Naive thymus-derived CD4-positive, alpha-beta T cell (primary cell): ENCODE measurements around the gene SYNGR2. TPM values are rescaled to one million over a fixed set of nuclear protein-coding genes. Genes with fewer than 3 reads are reported as not detected.

Experiments
- ATAC-seq: fragments of 150-1000 bp; cut with Tn5 transposase; 2 replicates; pipeline ENCODE4 v1.10.0; 2021; ENCODE audit warnings: mild to moderate bottlenecking, moderate library complexity
- CTCF ChIA-PET: fragments of 350-600 bp; sonication (Branson Sonifier 250); formaldehyde crosslinking; loops from one replicate; lab custom pipeline; 2021; ENCODE audit warnings: antibody characterized with exemption; lab: Charles Lee
- POLR2A ChIA-PET: fragments of 350-600 bp; sonication (Branson Sonifier 250); formaldehyde crosslinking; loops from one replicate; lab custom pipeline; 2021; ENCODE audit warnings: antibody characterized with exemption, inconsistent platforms; lab: Charles Lee
- DNase-seq, 9 donors: peaks; one replicate each; pipeline versions ENCODE4 v3.0.0 to v3.0.0-alpha.2; 2020 to 2022; ENCODE audit warnings: mixed read lengths in 1 of 9
- H3K27ac ChIP-seq: one replicate; pipeline ENCODE4 v1.7.0; 2013; ENCODE audit warnings: mild to moderate bottlenecking, low read depth, low read length, moderate library complexity
- H3K27me3 ChIP-seq, 2 donors: one replicate each; pipeline ENCODE4 v1.7.0; 2013; ENCODE audit warnings: low read length in 2 of 2, mild to moderate bottlenecking in 2 of 2, moderate library complexity in 2 of 2; ENCODE audit not compliant: control insufficient read depth in 2 of 2, insufficient read depth in 2 of 2
- H3K36me3 ChIP-seq, 3 experiments: 1 replicate in 2 of 3; 2 replicates in 1 of 3; pipeline ENCODE4 v1.7.0; 2013; ENCODE audit warnings: low read length in 3 of 3, mild to moderate bottlenecking in 3 of 3, moderate library complexity in 1 of 3; ENCODE audit not compliant: insufficient read depth in 3 of 3, control insufficient read depth in 2 of 3
- H3K4me1 ChIP-seq, 2 donors: one replicate each; pipeline ENCODE4 v1.7.0; 2013; ENCODE audit warnings: low read length in 2 of 2, mild to moderate bottlenecking in 2 of 2, moderate library complexity in 1 of 2; ENCODE audit not compliant: control insufficient read depth in 2 of 2, insufficient read depth in 2 of 2
- H3K4me3 ChIP-seq: 2 replicates; pipeline ENCODE4 v1.7.0; 2013; ENCODE audit warnings: mild to moderate bottlenecking, low read length
- H3K9me3 ChIP-seq, 3 experiments: 1 replicate in 2 of 3; 2 replicates in 1 of 3; pipeline ENCODE4 v1.7.0; 2013; ENCODE audit warnings: low read length in 3 of 3; ENCODE audit not compliant: control insufficient read depth in 2 of 3
- H3K27ac Mint-ChIP-seq, 9 donors: one replicate each; pipeline ENCODE4 v1.8.0; 2020 to 2022; ENCODE audit warnings: mixed read lengths in 9 of 9, mild to moderate bottlenecking in 8 of 9, moderate library complexity in 5 of 9, inconsistent platforms in 2 of 9
- H3K27me3 Mint-ChIP-seq, 5 donors: one replicate each; pipeline ENCODE4 v1.8.0; 2021 to 2022; ENCODE audit warnings: mixed read lengths in 5 of 5, mild to moderate bottlenecking in 1 of 5
- H3K36me3 Mint-ChIP-seq, 5 donors: one replicate each; pipeline ENCODE4 v1.8.0; 2020 to 2022; ENCODE audit warnings: mixed read lengths in 5 of 5, mild to moderate bottlenecking in 3 of 5, inconsistent platforms in 1 of 5
- H3K4me1 Mint-ChIP-seq, 7 donors: one replicate each; pipeline ENCODE4 v1.8.0; 2020 to 2022; ENCODE audit warnings: mixed read lengths in 7 of 7, mild to moderate bottlenecking in 3 of 7, inconsistent platforms in 1 of 7
- H3K4me3 Mint-ChIP-seq, 10 donors: one replicate each; pipeline ENCODE4 v1.8.0; 2020 to 2022; ENCODE audit warnings: mild to moderate bottlenecking in 10 of 10, mixed read lengths in 10 of 10, moderate library complexity in 6 of 10, inconsistent platforms in 2 of 10
- H3K9me3 Mint-ChIP-seq, 11 donors: one replicate each; pipeline ENCODE4 v1.8.0; 2020 to 2022; ENCODE audit warnings: mixed read lengths in 11 of 11, mild to moderate bottlenecking in 4 of 11, inconsistent platforms in 1 of 11, moderate library complexity in 1 of 11
- intact Hi-C, 2 donors: fragments of 100-400 bp; cut with micrococcal nuclease; formaldehyde crosslinking; loops; one replicate each; pipeline ENCODE4 v1.15.1; 2023
- polyA plus RNA-seq, 2 donors: library from polyadenylated mRNA; unstranded; fragments of 300-500 nt; fragmentation: Illumina TruSeq; gene quantifications; one replicate each; pipeline ENCODE4 v1.2.3, GENCODE V29; 2021
- total RNA-seq, 6 experiments: library from RNA in 5 of 6; stranded (reverse) in 5 of 6; gene quantifications; 1 replicate in 5 of 6; 2 replicates in 1 of 6; pipeline ENCODE4 v1.2.3 and lab custom pipeline; 2021 to 2026

Gene SYNGR2
- total and polyA plus RNA-seq, 7 experiments from 2014 or later: 47.6 to 118 (median 84.4) TPM

- ATAC-seq: no peak
- Histone ChIP-seq H3K9me3 (no peaks in the 10 kb centered on the region), H3K27me3 (no peaks in the 10 kb centered on the region), H3K4me1 (peaks cover 24 to 60% of the 10 kb centered on the region in 2 donors), H3K27ac (peak overlapping the region; percentile 34), H3K36me3 (peaks cover under 1 to 43% (median 4%) of the 10 kb centered on the region in 3 experiments), H3K4me3 (no peak overlapping the region)
- peak overlapping the region in 2 of 10 donors; percentile 18 to 30 for H3K4me3 Mint-ChIP-seq
- peak overlapping the region in 4 of 9 donors; percentile 48 to 73 (median 66) for H3K27ac Mint-ChIP-seq
- peaks cover 46 to 69% (median 63%) of the 10 kb centered on the region in 7 donors for H3K4me1 Mint-ChIP-seq
- H3K36me3 Mint-ChIP-seq: peaks cover 0 to 22% (median 4%) of the 10 kb centered on the region in 5 donors
- intact Hi-C loops: loop anchor here in 1 of 2 donors (10.0 kb wide), 1 partner anchor 73 kb away; the partner anchor contains the start of gene BIRC5
- ChIA-PET CTCF (interaction anchor here (1.6 kb wide), 1 partner anchor 28 kb away, joined by 4 read pairs; no protein-coding TSS in a partner anchor), POLR2A (interaction anchor here (0.9 to 27.3 kb wide), 7 partner anchors 1 to 35 kb away, joined by 3 to 898 read pairs (median 5); partner anchors contain the start of genes C17orf99, TMC6 and TMC8)
- DNase-seq: no peak
- H3K27me3 Mint-ChIP-seq: no peaks in the 10 kb centered on the region
- H3K9me3 Mint-ChIP-seq: peaks cover 0 to 3% (median 0%) of the 10 kb centered on the region in 11 donors
These were observed 26.8 kb upstream of the SYNGR2 start for GRCh38 chr17:78141437-78142118.

GRCh38 chr17:78142119-78142861 lies 26.1 kb upstream of the SYNGR2 start:
- Mint-ChIP-seq H3K4me1 (peaks cover 41 to 63% (median 56%) of the 10 kb centered on the region in 7 donors), H3K27me3 (no peaks in the 10 kb centered on the region), H3K36me3 (peaks cover 0 to 17% (median 4%) of the 10 kb centered on the region in 5 donors), H3K4me3 (peak overlapping the region in 3 of 10 donors; percentile 9 to 47 (median 29)), H3K9me3 (peaks cover 0 to 3% (median 0%) of the 10 kb centered on the region in 11 donors), H3K27ac (peak overlapping the region in 8 of 9 donors; percentile 21 to 88 (median 50))
- ChIA-PET POLR2A (interaction anchor here (0.9 to 27.3 kb wide), 7 partner anchors 2 to 34 kb away, joined by 3 to 898 read pairs (median 4); partner anchors contain the start of genes C17orf99, TMC6 and TMC8), CTCF (interaction anchor here (1.6 kb wide), 1 partner anchor 29 kb away, joined by 4 read pairs; no protein-coding TSS in a partner anchor)
- Histone ChIP-seq H3K27me3 (no peaks in the 10 kb centered on the region), H3K9me3 (no peaks in the 10 kb centered on the region), H3K4me3 (no peak overlapping the region), H3K27ac (peak overlapping the region; percentile 34), H3K4me1 (peaks cover 17 to 53% of the 10 kb centered on the region in 2 donors), H3K36me3 (peaks cover 0 to 36% (median 0%) of the 10 kb centered on the region in 3 experiments)
- intact Hi-C loops: loop anchor here in 1 of 2 donors (10.0 kb wide), 1 partner anchor 73 kb away; the partner anchor contains the start of gene BIRC5
- DNase-seq (no peak), ATAC-seq (no peak)

- intact Hi-C loops: loop anchor here in 1 of 2 donors (10.0 kb wide), 1 partner anchor 71 kb away; the partner anchor contains the start of gene BIRC5
- H3K27me3 Mint-ChIP-seq: peaks cover 0 to under 1% (median 0%) of the 10 kb centered on the region in 5 donors
- Histone ChIP-seq H3K27me3 (no peaks in the 10 kb centered on the region), H3K4me3 (no peak overlapping the region), H3K36me3 (peaks cover 0 to 26% (median 0%) of the 10 kb centered on the region in 3 experiments), H3K27ac (peak overlapping the region; percentile 37), H3K4me1 (peaks cover 9 to 46% of the 10 kb centered on the region in 2 donors), H3K9me3 (no peaks in the 10 kb centered on the region)
- peaks cover 0 to 3% (median 0%) of the 10 kb centered on the region in 11 donors for H3K9me3 Mint-ChIP-seq
- POLR2A ChIA-PET: interaction anchor here (0.8 to 27.3 kb wide), 8 partner anchors 8 to 43 kb away, joined by 3 to 898 read pairs (median 4); partner anchors contain the start of genes AFMID, TK1, TMC6 and TMC8
- peaks cover 0 to 15% (median 4%) of the 10 kb centered on the region in 5 donors for H3K36me3 Mint-ChIP-seq
- H3K27ac Mint-ChIP-seq: peak overlapping the region in 8 of 9 donors; percentile 44 to 88 (median 77)
- no peak for DNase-seq
- CTCF ChIA-PET: interaction anchor here (1.1 kb wide), 1 partner anchor 33 kb away, joined by 5 read pairs; no protein-coding TSS in a partner anchor
- ATAC-seq: no peak
- no peak overlapping the region for H3K4me3 Mint-ChIP-seq
- H3K4me1 Mint-ChIP-seq: peaks cover 33 to 62% (median 58%) of the 10 kb centered on the region in 7 donors
These were observed 24.9 kb upstream of the SYNGR2 start for GRCh38 chr17:78143214-78144146.

GRCh38 chr17:78144147-78144719 lies 24.1 kb upstream of the SYNGR2 start:
- intact Hi-C loops: loop anchor here in 1 of 2 donors (10.0 kb wide), 1 partner anchor 71 kb away; the partner anchor contains the start of gene BIRC5
- Histone ChIP-seq H3K27me3 (no peaks in the 10 kb centered on the region), H3K9me3 (no peaks in the 10 kb centered on the region), H3K4me3 (no peak overlapping the region), H3K4me1 (peaks cover 9 to 41% of the 10 kb centered on the region in 2 donors), H3K27ac (peak overlapping the region; percentile 37), H3K36me3 (peaks cover 0 to 18% (median 0%) of the 10 kb centered on the region in 3 experiments)
- peak overlapping the region in 7 of 9 donors; percentile 44 to 88 (median 78) for H3K27ac Mint-ChIP-seq
- H3K36me3 Mint-ChIP-seq: peaks cover 0 to 13% (median 4%) of the 10 kb centered on the region in 5 donors
- H3K4me3 Mint-ChIP-seq: peak overlapping the region in 2 of 10 donors; percentile 11 to 14
- H3K27me3 Mint-ChIP-seq: peaks cover 0 to 4% (median 0%) of the 10 kb centered on the region in 5 donors
- ChIA-PET CTCF (interaction anchor here (0.8 to 1.1 kb wide), 2 partner anchors 32 to 85 kb away, joined by 5 read pairs; no protein-coding TSS in a partner anchor), POLR2A (interaction anchor here (0.7 to 27.3 kb wide), 8 partner anchors 8 to 43 kb away, joined by 3 to 898 read pairs (median 4); partner anchors contain the start of genes AFMID, TK1, TMC6 and TMC8)
- no peak for DNase-seq
- no peak for ATAC-seq
- peaks cover 30 to 58% (median 54%) of the 10 kb centered on the region in 7 donors for H3K4me1 Mint-ChIP-seq
- H3K9me3 Mint-ChIP-seq: peaks cover 0 to 3% (median 0%) of the 10 kb centered on the region in 11 donors
